ENCODE measurements around the gene RELA. TPM values are rescaled to one million over a fixed set of nuclear protein-coding genes. Genes with fewer than 3 reads are reported as not detected.

Gene RELA
- total and polyA plus RNA-seq, 10 of the 15 experiments (the other 5 are each of a cell fraction or from before 2014, with no cell fraction given): 5.1 to 56.4 (median 34.2) TPM

DNA sequence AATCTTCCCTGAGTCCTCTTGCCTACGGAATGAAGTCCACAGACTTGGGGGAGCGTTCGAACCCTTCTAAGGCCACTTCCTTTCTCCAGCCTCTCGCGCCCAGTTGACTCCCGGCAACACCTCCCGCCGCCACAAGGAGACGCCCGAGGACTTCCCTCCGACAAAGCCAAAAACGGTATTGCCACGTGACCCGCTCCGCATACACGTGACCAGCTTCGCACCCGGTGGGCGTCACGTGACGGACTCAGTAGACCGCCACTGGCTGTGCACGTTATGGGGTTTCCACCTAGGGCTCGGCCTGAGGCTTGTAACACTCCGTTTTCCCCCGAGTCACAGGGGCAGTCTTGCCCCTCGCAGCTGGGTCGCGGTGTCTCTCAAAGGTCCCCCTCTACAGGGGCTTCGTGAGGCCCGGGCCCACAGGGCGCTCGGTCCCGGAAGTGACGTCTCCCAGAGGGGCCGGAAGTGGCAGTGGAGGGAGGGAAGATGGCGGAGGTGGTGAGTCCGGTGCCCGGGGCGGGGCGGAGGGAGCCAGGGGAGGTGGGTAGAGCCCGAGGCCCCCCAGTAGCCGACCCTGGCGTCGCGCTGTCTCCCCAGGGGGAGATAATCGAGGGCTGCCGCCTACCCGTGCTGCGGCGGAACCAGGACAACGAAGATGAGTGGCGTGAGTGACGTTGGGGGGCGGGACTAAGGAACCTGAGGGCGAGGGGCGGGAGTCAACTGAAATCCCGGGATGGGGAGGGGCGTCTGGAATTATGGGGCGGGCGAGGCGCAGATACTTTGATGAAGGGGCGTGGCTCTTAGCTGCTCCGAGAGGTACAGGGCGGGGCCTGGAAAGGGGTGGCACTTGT lies 49.3 kb upstream of the RELA start, which contains the start of gene KAT5 (continued):
- TF ChIP-seq RAD51 (IDR thresholded peaks at IDR 0.05): peak; percentile 100
- TF ChIP-seq, protein P1, sequence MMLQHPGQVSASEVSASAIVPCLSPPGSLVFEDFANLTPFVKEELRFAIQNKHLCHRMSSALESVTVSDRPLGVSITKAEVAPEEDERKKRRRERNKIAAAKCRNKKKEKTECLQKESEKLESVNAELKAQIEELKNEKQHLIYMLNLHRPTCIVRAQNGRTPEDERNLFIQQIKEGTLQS (IDR thresholded peaks at IDR 0.05; ENCODE audit: borderline replicate concordance, extremely low read depth, low read depth, low read length): peak; percentile 100
- TF ChIP-seq ZNF622 (IDR thresholded peaks at IDR 0.05): no peak
- TF ChIP-seq CREB1 (IDR thresholded peaks at IDR 0.05; ENCODE audit: low read depth): peak; percentile 94
- peak; percentile 63 for TF ChIP-seq IRF4 (IDR thresholded peaks at IDR 0.05; ENCODE audit: low read depth, low read length)
- peak; percentile 91 for TF ChIP-seq NFIC (IDR thresholded peaks at IDR 0.05; ENCODE audit: low read depth, low read length)
- TF ChIP-seq, protein P2, sequence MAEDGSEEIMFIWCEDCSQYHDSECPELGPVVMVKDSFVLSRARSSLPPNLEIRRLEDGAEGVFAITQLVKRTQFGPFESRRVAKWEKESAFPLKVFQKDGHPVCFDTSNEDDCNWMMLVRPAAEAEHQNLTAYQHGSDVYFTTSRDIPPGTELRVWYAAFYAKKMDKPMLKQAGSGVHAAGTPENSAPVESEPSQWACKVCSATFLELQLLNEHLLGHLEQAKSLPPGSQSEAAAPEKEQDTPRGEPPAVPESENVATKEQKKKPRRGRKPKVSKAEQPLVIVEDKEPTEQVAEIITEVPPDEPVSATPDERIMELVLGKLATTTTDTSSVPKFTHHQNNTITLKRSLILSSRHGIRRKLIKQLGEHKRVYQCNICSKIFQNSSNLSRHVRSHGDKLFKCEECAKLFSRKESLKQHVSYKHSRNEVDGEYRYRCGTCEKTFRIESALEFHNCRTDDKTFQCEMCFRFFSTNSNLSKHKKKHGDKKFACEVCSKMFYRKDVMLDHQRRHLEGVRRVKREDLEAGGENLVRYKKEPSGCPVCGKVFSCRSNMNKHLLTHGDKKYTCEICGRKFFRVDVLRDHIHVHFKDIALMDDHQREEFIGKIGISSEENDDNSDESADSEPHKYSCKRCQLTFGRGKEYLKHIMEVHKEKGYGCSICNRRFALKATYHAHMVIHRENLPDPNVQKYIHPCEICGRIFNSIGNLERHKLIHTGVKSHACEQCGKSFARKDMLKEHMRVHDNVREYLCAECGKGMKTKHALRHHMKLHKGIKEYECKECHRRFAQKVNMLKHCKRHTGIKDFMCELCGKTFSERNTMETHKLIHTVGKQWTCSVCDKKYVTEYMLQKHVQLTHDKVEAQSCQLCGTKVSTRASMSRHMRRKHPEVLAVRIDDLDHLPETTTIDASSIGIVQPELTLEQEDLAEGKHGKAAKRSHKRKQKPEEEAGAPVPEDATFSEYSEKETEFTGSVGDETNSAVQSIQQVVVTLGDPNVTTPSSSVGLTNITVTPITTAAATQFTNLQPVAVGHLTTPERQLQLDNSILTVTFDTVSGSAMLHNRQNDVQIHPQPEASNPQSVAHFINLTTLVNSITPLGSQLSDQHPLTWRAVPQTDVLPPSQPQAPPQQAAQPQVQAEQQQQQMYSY (CRISPR knock-in tag; IDR thresholded peaks at IDR 0.05): peak; percentile 88
- peak; percentile 92 for TF ChIP-seq POLR2A (IDR thresholded peaks at IDR 0.05; ENCODE audit: low read depth, low read length)
- no peak for TF ChIP-seq ZZZ3 (IDR thresholded peaks at IDR 0.05; ENCODE audit: control insufficient read depth, insufficient read length, low read depth)
- peak; percentile 98 for TF ChIP-seq NBN (IDR thresholded peaks at IDR 0.05)
- peak; percentile 79; the same call in 1 of the 2 replicates for TF ChIP-seq HDGF (IDR thresholded peaks at IDR 0.05)
- TF ChIP-seq, protein P3, sequence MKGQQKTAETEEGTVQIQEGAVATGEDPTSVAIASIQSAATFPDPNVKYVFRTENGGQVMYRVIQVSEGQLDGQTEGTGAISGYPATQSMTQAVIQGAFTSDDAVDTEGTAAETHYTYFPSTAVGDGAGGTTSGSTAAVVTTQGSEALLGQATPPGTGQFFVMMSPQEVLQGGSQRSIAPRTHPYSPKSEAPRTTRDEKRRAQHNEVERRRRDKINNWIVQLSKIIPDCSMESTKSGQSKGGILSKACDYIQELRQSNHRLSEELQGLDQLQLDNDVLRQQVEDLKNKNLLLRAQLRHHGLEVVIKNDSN (IDR thresholded peaks at IDR 0.05; ENCODE audit: borderline replicate concordance, extremely low read length, insufficient read depth, low read depth, low read length): peak; percentile 100
- TF ChIP-seq, protein P4, sequence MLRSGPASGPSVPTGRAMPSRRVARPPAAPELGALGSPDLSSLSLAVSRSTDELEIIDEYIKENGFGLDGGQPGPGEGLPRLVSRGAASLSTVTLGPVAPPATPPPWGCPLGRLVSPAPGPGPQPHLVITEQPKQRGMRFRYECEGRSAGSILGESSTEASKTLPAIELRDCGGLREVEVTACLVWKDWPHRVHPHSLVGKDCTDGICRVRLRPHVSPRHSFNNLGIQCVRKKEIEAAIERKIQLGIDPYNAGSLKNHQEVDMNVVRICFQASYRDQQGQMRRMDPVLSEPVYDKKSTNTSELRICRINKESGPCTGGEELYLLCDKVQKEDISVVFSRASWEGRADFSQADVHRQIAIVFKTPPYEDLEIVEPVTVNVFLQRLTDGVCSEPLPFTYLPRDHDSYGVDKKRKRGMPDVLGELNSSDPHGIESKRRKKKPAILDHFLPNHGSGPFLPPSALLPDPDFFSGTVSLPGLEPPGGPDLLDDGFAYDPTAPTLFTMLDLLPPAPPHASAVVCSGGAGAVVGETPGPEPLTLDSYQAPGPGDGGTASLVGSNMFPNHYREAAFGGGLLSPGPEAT (IDR thresholded peaks at IDR 0.05; ENCODE audit: low read depth): peak; percentile 99
- peak; percentile 91 for TF ChIP-seq GATAD2B (conservative IDR thresholded peaks at IDR 0.05; ENCODE audit: low read depth)
- TF ChIP-seq ZBED1 (IDR thresholded peaks at IDR 0.05; ENCODE audit: borderline replicate concordance): no peak
- no peak for TF ChIP-seq HDAC6 (IDR thresholded peaks at IDR 0.05; ENCODE audit: unreplicated experiment)
- TF ChIP-seq POLR2AphosphoS2 (IDR thresholded peaks at IDR 0.05; ENCODE audit: low read depth, low read length): peak; percentile 49; the same call in 1 of the 2 replicates
- TF ChIP-seq, protein P5, sequence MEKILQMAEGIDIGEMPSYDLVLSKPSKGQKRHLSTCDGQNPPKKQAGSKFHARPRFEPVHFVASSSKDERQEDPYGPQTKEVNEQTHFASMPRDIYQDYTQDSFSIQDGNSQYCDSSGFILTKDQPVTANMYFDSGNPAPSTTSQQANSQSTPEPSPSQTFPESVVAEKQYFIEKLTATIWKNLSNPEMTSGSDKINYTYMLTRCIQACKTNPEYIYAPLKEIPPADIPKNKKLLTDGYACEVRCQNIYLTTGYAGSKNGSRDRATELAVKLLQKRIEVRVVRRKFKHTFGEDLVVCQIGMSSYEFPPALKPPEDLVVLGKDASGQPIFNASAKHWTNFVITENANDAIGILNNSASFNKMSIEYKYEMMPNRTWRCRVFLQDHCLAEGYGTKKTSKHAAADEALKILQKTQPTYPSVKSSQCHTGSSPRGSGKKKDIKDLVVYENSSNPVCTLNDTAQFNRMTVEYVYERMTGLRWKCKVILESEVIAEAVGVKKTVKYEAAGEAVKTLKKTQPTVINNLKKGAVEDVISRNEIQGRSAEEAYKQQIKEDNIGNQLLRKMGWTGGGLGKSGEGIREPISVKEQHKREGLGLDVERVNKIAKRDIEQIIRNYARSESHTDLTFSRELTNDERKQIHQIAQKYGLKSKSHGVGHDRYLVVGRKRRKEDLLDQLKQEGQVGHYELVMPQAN (conservative IDR thresholded peaks at IDR 0.05): peak; percentile 98
- TF ChIP-seq ATF7 (IDR thresholded peaks at IDR 0.05; ENCODE audit: low read depth): peak; percentile 86
- no peak for TF ChIP-seq ZSCAN29 (IDR thresholded peaks at IDR 0.05)
